ENCODE data around the gene ZBTB11. TPM values are rescaled to one million over a fixed set of nuclear protein-coding genes. Genes with fewer than 3 reads are reported as not detected.
A peak's percentile ranks its signal among the peaks of the same experiment; 100 is the strongest.
"Not testable (repeated sequence)": the region's sequence is repeated elsewhere in the genome, so short reads cannot be mapped to it uniquely, and the experiment has no call there.

ZBTB11 gene
- total and polyA plus RNA-seq, 12 donors: 4.9 to 20.0 (median 14.2) TPM

- intact Hi-C loops (cut with DNase I): loop anchor here in 1 of 2 donors (10.0 kb wide), 1 partner anchor 58 kb away; the partner anchor contains the start of gene PCNP
- WGBS, 4 donors: 69 to 75% (median 72%) methylated on average over 10 to 11 of the region's 11 CpGs
- DNase-seq: peak in 1 of 7 donors; percentile 29
- Histone ChIP-seq H3K27ac (no peak overlapping the region), H3K4me3 (no peak overlapping the region), H3K4me1 (replicated peaks in 1 of 2) (no peaks in the 10 kb centered on the region), H3K36me3 (replicated peaks in 1 of 2) (no peaks in the 10 kb centered on the region), H3K27me3 (no peaks in the 10 kb centered on the region), H3K9me3 (replicated peaks in 1 of 3) (no peaks in the 10 kb centered on the region)
- no peak for TF ChIP-seq POLR2A (IDR thresholded peaks at IDR 0.05)
- TF ChIP-seq, protein P1, sequence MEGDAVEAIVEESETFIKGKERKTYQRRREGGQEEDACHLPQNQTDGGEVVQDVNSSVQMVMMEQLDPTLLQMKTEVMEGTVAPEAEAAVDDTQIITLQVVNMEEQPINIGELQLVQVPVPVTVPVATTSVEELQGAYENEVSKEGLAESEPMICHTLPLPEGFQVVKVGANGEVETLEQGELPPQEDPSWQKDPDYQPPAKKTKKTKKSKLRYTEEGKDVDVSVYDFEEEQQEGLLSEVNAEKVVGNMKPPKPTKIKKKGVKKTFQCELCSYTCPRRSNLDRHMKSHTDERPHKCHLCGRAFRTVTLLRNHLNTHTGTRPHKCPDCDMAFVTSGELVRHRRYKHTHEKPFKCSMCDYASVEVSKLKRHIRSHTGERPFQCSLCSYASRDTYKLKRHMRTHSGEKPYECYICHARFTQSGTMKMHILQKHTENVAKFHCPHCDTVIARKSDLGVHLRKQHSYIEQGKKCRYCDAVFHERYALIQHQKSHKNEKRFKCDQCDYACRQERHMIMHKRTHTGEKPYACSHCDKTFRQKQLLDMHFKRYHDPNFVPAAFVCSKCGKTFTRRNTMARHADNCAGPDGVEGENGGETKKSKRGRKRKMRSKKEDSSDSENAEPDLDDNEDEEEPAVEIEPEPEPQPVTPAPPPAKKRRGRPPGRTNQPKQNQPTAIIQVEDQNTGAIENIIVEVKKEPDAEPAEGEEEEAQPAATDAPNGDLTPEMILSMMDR (IDR thresholded peaks at IDR 0.05): no peak
Measured at GRCh38 chr3:101632586-101632985, 44.3 kb downstream of the ZBTB11 start.

DNA sequence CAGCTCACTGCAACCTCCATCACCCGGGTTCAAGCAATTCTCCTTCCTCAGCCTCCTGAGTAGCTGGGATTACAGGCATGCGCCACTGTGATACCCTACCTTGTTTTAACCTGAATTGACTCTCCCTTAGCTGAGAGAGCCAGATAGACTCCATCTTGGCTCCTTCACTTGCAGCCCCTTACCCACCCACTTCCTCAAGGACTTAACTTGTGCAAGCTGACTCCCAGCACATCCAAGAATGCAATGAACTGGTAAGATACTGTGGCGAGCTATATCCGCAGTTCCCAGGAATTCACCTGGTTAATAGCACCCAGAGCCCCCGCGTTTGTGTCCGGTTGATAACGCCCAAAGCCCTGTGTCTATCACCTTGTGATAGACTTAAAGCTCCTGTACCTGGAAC is 45.0 kb downstream of the ZBTB11 start:
- DNase-seq: peak in 2 of 7 donors; percentile 5 to 6
- not testable (repeated sequence) for H3K4me3 ChIP-seq; H3K36me3 ChIP-seq (replicated peaks in 1 of 2); H3K4me1 ChIP-seq (replicated peaks in 1 of 2); H3K27me3 ChIP-seq; H3K9me3 ChIP-seq (replicated peaks in 1 of 3); H3K27ac ChIP-seq
- intact Hi-C loops (cut with DNase I): loop anchor here in 1 of 2 donors (10.0 kb wide), 1 partner anchor 57 kb away; the partner anchor contains the start of gene PCNP
- whole genome bisulfite sequencing, 4 donors: 89 to 92% (median 90%) methylated on average over 8 of the region's 8 CpGs

- Histone ChIP-seq H3K9me3 (replicated peaks in 1 of 3) (no peaks in the 10 kb centered on the region), H3K36me3 (replicated peaks in 1 of 2) (no peaks in the 10 kb centered on the region), H3K4me3 (no peak overlapping the region), H3K27me3 (no peaks in the 10 kb centered on the region), H3K27ac (no peak overlapping the region), H3K4me1 (replicated peaks in 1 of 2) (no peaks in the 10 kb centered on the region)
- TF ChIP-seq, protein P1 (IDR thresholded peaks at IDR 0.05): no peak
- no peak for TF ChIP-seq POLR2A (IDR thresholded peaks at IDR 0.05)
- peak in 1 of 7 donors; percentile 2 for DNase-seq
- intact Hi-C loops (cut with DNase I): loop anchor here in 1 of 2 donors (10.0 kb wide), 1 partner anchor 56 kb away; the partner anchor contains the start of gene PCNP
- 86 to 94% (median 91%) methylated on average over 1 of the region's 1 CpG for WGBS, 4 donors
Measured at GRCh38 chr3:101631098-101631796, 45.7 kb downstream of the ZBTB11 start.

DNA sequence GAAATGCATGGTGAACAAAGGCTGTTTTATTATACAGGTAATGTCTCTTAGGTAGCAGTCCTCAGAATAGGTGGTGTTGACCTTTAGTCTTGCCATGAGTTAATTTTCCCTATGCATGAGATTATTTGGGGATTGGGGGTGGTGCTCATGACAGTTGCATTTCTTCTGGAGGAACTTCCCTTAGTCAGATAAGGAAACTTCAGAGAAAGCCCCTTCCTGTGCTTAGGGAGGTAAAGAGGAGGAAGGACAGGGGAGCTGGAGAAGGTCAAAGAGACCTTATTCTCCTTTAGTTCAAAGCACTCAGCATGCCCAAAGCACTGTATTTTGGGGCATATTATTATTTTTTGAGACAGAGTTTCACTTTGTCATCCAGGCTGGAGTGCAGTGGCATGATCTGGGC is 47.7 kb downstream of the ZBTB11 start:
- Histone ChIP-seq H3K4me3 (no peak overlapping the region), H3K27me3 (no peaks in the 10 kb centered on the region), H3K4me1 (replicated peaks in 1 of 2) (no peaks in the 10 kb centered on the region), H3K36me3 (replicated peaks in 1 of 2) (no peaks in the 10 kb centered on the region), H3K27ac (no peak overlapping the region), H3K9me3 (replicated peaks in 1 of 3) (no peaks in the 10 kb centered on the region)
- TF ChIP-seq, protein P1 (IDR thresholded peaks at IDR 0.05): no peak
- no peak for TF ChIP-seq POLR2A (IDR thresholded peaks at IDR 0.05)
- intact Hi-C loops (cut with DNase I): no loop called here
- DNase-seq: peak in 1 of 7 donors; percentile 1

GRCh38 chr3:101625879-101626278 is 51.1 kb downstream of the ZBTB11 start:
- DNase-seq: no peak
- Histone ChIP-seq H3K27ac (no peak overlapping the region), H3K4me1 (replicated peaks in 1 of 2) (no peaks in the 10 kb centered on the region), H3K27me3 (no peaks in the 10 kb centered on the region), H3K36me3 (replicated peaks in 1 of 2) (no peaks in the 10 kb centered on the region), H3K9me3 (replicated peaks in 1 of 3) (no peaks in the 10 kb centered on the region), H3K4me3 (no peak overlapping the region)
- WGBS, 4 donors: 76 to 97% (median 85%) methylated on average over 2 of the region's 2 CpGs
- TF ChIP-seq, protein P1 (IDR thresholded peaks at IDR 0.05): no peak
- TF ChIP-seq POLR2A (IDR thresholded peaks at IDR 0.05): no peak
- intact Hi-C loops (cut with DNase I): no loop called here

All from adrenal gland (tissue), 12 donors.